Measurements from ENCODE around the gene IKBKE.

The IKBKE gene

DNA sequence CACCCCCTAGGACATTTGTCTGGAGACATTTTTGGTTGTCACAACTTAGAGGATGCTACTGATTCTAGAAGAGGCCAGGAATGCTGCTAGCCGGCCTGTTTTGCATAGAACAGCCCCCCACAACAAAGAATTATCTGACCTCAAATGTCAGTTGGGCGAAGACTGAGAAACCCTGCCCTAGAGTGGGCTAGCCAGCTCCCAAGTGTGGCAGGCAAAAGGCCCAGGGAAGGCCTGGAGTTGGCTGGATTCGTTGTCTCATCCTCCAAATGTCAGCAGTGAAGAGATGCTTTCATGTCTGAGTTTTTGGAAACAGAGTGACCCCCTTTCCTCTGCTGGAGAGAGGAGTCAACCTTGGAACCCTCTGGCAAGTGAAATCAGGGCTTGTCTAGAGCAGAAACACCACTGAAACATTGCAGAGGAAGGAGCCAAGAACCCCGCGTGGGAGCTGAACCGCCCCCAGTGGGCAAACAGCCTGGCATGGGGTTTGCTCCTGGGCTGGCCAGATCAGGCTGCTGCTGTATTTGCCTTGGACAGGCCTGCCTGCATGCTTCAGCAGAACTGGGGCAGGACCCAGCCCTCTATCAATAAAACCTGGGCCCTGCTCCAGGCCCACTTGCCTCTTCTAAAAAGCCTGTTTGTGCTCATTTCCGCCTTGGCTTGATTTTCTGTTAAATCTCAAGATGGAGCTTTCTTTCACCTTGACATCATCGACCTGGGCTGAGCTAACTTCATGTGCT, 69.9 kb downstream of the IKBKE start:
- peak overlapping the region; percentile 30 for H3K27ac ChIP-seq
- TF ChIP-seq CTCF (IDR thresholded peaks at IDR 0.05) (no peak), ZFX (IDR thresholded peaks at IDR 0.05; ENCODE audit: borderline replicate concordance) (no peak)

- no peak overlapping the region for H3K27ac ChIP-seq
- TF ChIP-seq ZFX (IDR thresholded peaks at IDR 0.05; ENCODE audit: borderline replicate concordance), result no peak
- TF ChIP-seq CTCF (IDR thresholded peaks at IDR 0.05), result no peak
These were observed 71.1 kb downstream of the IKBKE start for GRCh38 chr1:206541236-206541833.

GRCh38 chr1:206544562-206545257, 74.4 kb downstream of the IKBKE start:
- no peak overlapping the region for H3K27ac ChIP-seq
- TF ChIP-seq ZFX (IDR thresholded peaks at IDR 0.05; ENCODE audit: borderline replicate concordance) (no peak), CTCF (IDR thresholded peaks at IDR 0.05) (peak; percentile 99)

GRCh38 chr1:206545351-206545750, 75.1 kb downstream of the IKBKE start:
- H3K27ac ChIP-seq, result no peak overlapping the region
- TF ChIP-seq ZFX (IDR thresholded peaks at IDR 0.05; ENCODE audit: borderline replicate concordance) (no peak), CTCF (IDR thresholded peaks at IDR 0.05) (no peak)

All from 22Rv1 (cell line).